Endodermal cell (in vitro differentiated cells): Measurements from ENCODE around the gene AHNAK2. TPM values are rescaled to one million over a fixed set of nuclear protein-coding genes. Genes with fewer than 3 reads are reported as not detected.

Source experiments
- DNase-seq: peaks from one replicate; pipeline ENCODE4 v3.0.0-alpha.2; 2017
- H3K27ac ChIP-seq: 2 replicates; pipeline ENCODE4 v1.5.1; 2013; ENCODE audit warnings: mild to moderate bottlenecking, low read depth, low read length, moderate library complexity
- H3K27me3 ChIP-seq: 2 replicates; pipeline ENCODE4 v1.6.1; 2013; ENCODE audit warnings: mild to moderate bottlenecking, low read length, moderate library complexity; ENCODE audit not compliant: insufficient read depth, control insufficient read depth, poor library complexity, severe bottlenecking
- H3K36me3 ChIP-seq: 2 replicates; pipeline ENCODE4 v1.7.0; 2013; ENCODE audit warnings: mild to moderate bottlenecking, low read length, moderate library complexity; ENCODE audit not compliant: control insufficient read depth, insufficient read depth
- H3K4me1 ChIP-seq: one replicate; pipeline ENCODE4 v1.7.0; 2013; ENCODE audit warnings: low read length; ENCODE audit not compliant: control insufficient read depth, insufficient read depth
- H3K4me3 ChIP-seq: 2 replicates; pipeline ENCODE4 v1.5.1; 2013; ENCODE audit warnings: mild to moderate bottlenecking, low read length, moderate library complexity
- H3K9ac ChIP-seq: 2 replicates; pipeline ENCODE4 v1.6.1; 2013; ENCODE audit warnings: mild to moderate bottlenecking, low read length, moderate library complexity; ENCODE audit not compliant: poor library complexity, severe bottlenecking; ENCODE audit errors: extremely low read depth
- H3K9me3 ChIP-seq: 2 replicates; pipeline ENCODE4 v1.6.1; 2013; ENCODE audit warnings: mild to moderate bottlenecking, low read length, moderate library complexity; ENCODE audit not compliant: control insufficient read depth
- H3K27ac Mint-ChIP-seq: 2 replicates; pipeline ENCODE4 v1.8.0; 2020; ENCODE audit warnings: mixed read lengths
- H3K27me3 Mint-ChIP-seq: 2 replicates; pipeline ENCODE4 v1.8.0; 2021; ENCODE audit warnings: mild to moderate bottlenecking, mixed read lengths; ENCODE audit not compliant: insufficient read depth
- H3K36me3 Mint-ChIP-seq: 2 replicates; pipeline ENCODE4 v1.8.0; 2020; ENCODE audit warnings: low read depth, mixed read lengths
- H3K4me1 Mint-ChIP-seq: 2 replicates; pipeline ENCODE4 v1.8.0; 2020; ENCODE audit warnings: mixed read lengths
- H3K4me3 Mint-ChIP-seq: 2 replicates; pipeline ENCODE4 v1.8.0; 2020; ENCODE audit warnings: mild to moderate bottlenecking, moderate library complexity, mixed read lengths
- H3K9me3 Mint-ChIP-seq: 2 replicates; pipeline ENCODE4 v1.8.0; 2020; ENCODE audit warnings: mild to moderate bottlenecking, mixed read lengths
- CTCF ChIP-seq: fragments of 200-600 bp; sonication (generic); conservative IDR thresholded peaks from 2 replicates; pipeline ENCODE4 v1.5.0; 2021; ENCODE audit warnings: antibody characterized with exemption, mild to moderate bottlenecking
- WGBS, 2 experiments: methylation state at CpG; one replicate each; pipeline versions ENCODE4 v1.1.5 to v1.1.7; 2013; ENCODE audit warnings: missing lambda C conversion rate in 2 of 2, mixed read lengths in 1 of 2; ENCODE audit not compliant: insufficient coverage in 1 of 2, insufficient read length in 1 of 2; 5-methylcytosine and 5-hydroxymethylcytosine counted together
- total RNA-seq, 2 donors: library from RNA; stranded (reverse); fragmentation: NEBNext Ultra II Directional in 1 of 2; extraction: Animal tissue kit (Norgen Biotek cat#: 25700) in 1 of 2; gene quantifications; 2 replicates in 1 of 2; 3 replicates in 1 of 2; pipeline ENCODE4 v1.2.1, GENCODE V29; 2021

AHNAK2 gene
- total RNA-seq, 2 donors from 2014 or later, result 0.93 to 2.2 TPM

- no peak overlapping the region for H3K27ac Mint-ChIP-seq
- H3K4me3 ChIP-seq, result no peak overlapping the region
- no peaks in the 10 kb centered on the region for H3K27me3 ChIP-seq
- 89 to 100% methylated on average over 1 to 15 of the region's 15 CpGs for WGBS, 2 experiments
- peaks cover 19% of the 10 kb centered on the region for H3K27me3 Mint-ChIP-seq
- peaks cover 4% of the 10 kb centered on the region for H3K9me3 Mint-ChIP-seq
- H3K4me1 Mint-ChIP-seq, result no peaks in the 10 kb centered on the region
- no peaks in the 10 kb centered on the region for H3K4me1 ChIP-seq
- no peak for DNase-seq
- H3K9me3 ChIP-seq, result no peaks in the 10 kb centered on the region
- no peak overlapping the region for H3K9ac ChIP-seq
- H3K36me3 ChIP-seq, result no peaks in the 10 kb centered on the region
- H3K4me3 Mint-ChIP-seq, result no peak overlapping the region
- TF ChIP-seq CTCF, result no peak
- no peaks in the 10 kb centered on the region for H3K36me3 Mint-ChIP-seq
- H3K27ac ChIP-seq, result no peak overlapping the region
These were observed 52.1 kb downstream of the AHNAK2 start for GRCh38 chr14:104925855-104926609.

- 87% methylated on average over 9 of the region's 10 CpGs; no CpG with 5 or more reads in 1 of the 2 experiments for WGBS, 2 experiments
- no peaks in the 10 kb centered on the region for H3K36me3 Mint-ChIP-seq
These were observed 52.8 kb downstream of the AHNAK2 start for GRCh38 chr14:104925214-104925854.

More at GRCh38 chr14:104925214-104925854, 52.8 kb downstream of the AHNAK2 start:
- no peaks in the 10 kb centered on the region for H3K36me3 ChIP-seq
- no peak overlapping the region for H3K9ac ChIP-seq
- H3K9me3 Mint-ChIP-seq, result peaks cover 4% of the 10 kb centered on the region
- H3K27me3 ChIP-seq, result no peaks in the 10 kb centered on the region
- no peaks in the 10 kb centered on the region for H3K4me1 ChIP-seq
- no peak overlapping the region for H3K27ac Mint-ChIP-seq
- no peak for DNase-seq
- H3K27me3 Mint-ChIP-seq, result peaks cover 12% of the 10 kb centered on the region
- no peaks in the 10 kb centered on the region for H3K4me1 Mint-ChIP-seq
- no peak overlapping the region for H3K4me3 ChIP-seq
- TF ChIP-seq CTCF, result no peak
- no peaks in the 10 kb centered on the region for H3K9me3 ChIP-seq
- H3K4me3 Mint-ChIP-seq, result no peak overlapping the region
- H3K27ac ChIP-seq, result no peak overlapping the region
